Amniotic epithelial cell (primary cell): Measurements from ENCODE around the gene JAKMIP1.
"Not testable (repeated sequence)": the region's sequence is repeated elsewhere in the genome, so short reads cannot be mapped to it uniquely, and the experiment has no call there.

ENCODE experiments used
- DNase-seq: peaks from one replicate; pipeline ENCODE4 v3.0.0-alpha.2; 2010; ENCODE audit warnings: low read depth

JAKMIP1 gene

GRCh38 chr4:6143603-6144181, 56.7 kb downstream of the JAKMIP1 start:
- DNase-seq: no peak

GRCh38 chr4:6142935-6143602, 57.3 kb downstream of the JAKMIP1 start:
- DNase-seq: no peak

GRCh38 chr4:6142511-6142910, 57.8 kb downstream of the JAKMIP1 start:
- DNase-seq: no peak

GRCh38 chr4:6141554-6141953, 58.8 kb downstream of the JAKMIP1 start:
- no peak for DNase-seq

- not testable (repeated sequence) for DNase-seq
Measured at GRCh38 chr4:6141021-6141420, 59.3 kb downstream of the JAKMIP1 start.

- DNase-seq: no peak
Measured at GRCh38 chr4:6137747-6138135, 62.6 kb downstream of the JAKMIP1 start.

GRCh38 chr4:6137027-6137746, 63.2 kb downstream of the JAKMIP1 start:
- DNase-seq: no peak

- no peak for DNase-seq
Measured at GRCh38 chr4:6134612-6135220, 65.6 kb downstream of the JAKMIP1 start.

GRCh38 chr4:6132716-6133115, 67.6 kb downstream of the JAKMIP1 start:
- no peak for DNase-seq

- DNase-seq: no peak
Measured at GRCh38 chr4:6128221-6128850, 72.0 kb downstream of the JAKMIP1 start.

GRCh38 chr4:6126971-6127745, 73.2 kb downstream of the JAKMIP1 start:
- no peak for DNase-seq

GRCh38 chr4:6125103-6125651, 75.2 kb downstream of the JAKMIP1 start:
- DNase-seq: no peak

GRCh38 chr4:6124386-6125102, 75.8 kb downstream of the JAKMIP1 start:
- DNase-seq: no peak

GRCh38 chr4:6123976-6124375, 76.4 kb downstream of the JAKMIP1 start:
- no peak for DNase-seq

- DNase-seq: no peak
Measured at GRCh38 chr4:6123541-6123940, 76.8 kb downstream of the JAKMIP1 start.

- DNase-seq: no peak
Measured at GRCh38 chr4:6123116-6123515, 77.2 kb downstream of the JAKMIP1 start.

GRCh38 chr4:6122496-6122895, 77.9 kb downstream of the JAKMIP1 start:
- DNase-seq: no peak

GRCh38 chr4:6121941-6122340, 78.4 kb downstream of the JAKMIP1 start:
- no peak for DNase-seq

- no peak for DNase-seq
Measured at GRCh38 chr4:6121276-6121850, 79.0 kb downstream of the JAKMIP1 start.

GRCh38 chr4:6120361-6120760, 80.0 kb downstream of the JAKMIP1 start:
- no peak for DNase-seq
